MM.1S (cell line): ENCODE measurements around the gene ZP2.

ENCODE experiments used
- EZH2phosphoT487 ChIP-seq: fragments of 300-600 bp; sonication (generic); IDR thresholded peaks from 2 replicates; pipeline ENCODE4 v1.6.1; 2018; ENCODE audit warnings: antibody characterized with exemption, low read length
- TF ChIP-seq, protein P1 (sequence below): fragments of 300-600 bp; sonication (generic); IDR thresholded peaks from 2 replicates; pipeline ENCODE4 v1.5.1; 2016; ENCODE audit warnings: antibody characterized with exemption, low read length, mixed read lengths

DNA sequence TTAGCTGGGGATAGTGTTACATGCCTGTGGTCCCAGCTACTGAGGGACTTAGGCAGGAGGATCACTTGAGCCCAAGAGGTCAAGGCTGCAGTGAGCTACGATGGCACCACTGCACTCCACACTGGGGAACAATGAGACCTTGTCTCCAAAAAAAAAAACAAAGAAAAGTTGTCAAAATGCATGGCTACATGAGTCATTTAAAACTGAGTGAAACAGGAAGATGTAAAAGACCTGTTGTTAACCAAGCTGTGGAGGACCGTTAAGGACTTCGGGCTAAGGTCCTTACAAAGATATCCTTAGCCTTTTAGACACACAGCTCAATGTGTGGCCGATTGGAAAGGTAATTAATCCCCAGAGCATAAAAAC, 25.1 kb downstream of the ZP2 start:
- TF ChIP-seq EZH2phosphoT487: no peak
- TF ChIP-seq, protein P1, sequence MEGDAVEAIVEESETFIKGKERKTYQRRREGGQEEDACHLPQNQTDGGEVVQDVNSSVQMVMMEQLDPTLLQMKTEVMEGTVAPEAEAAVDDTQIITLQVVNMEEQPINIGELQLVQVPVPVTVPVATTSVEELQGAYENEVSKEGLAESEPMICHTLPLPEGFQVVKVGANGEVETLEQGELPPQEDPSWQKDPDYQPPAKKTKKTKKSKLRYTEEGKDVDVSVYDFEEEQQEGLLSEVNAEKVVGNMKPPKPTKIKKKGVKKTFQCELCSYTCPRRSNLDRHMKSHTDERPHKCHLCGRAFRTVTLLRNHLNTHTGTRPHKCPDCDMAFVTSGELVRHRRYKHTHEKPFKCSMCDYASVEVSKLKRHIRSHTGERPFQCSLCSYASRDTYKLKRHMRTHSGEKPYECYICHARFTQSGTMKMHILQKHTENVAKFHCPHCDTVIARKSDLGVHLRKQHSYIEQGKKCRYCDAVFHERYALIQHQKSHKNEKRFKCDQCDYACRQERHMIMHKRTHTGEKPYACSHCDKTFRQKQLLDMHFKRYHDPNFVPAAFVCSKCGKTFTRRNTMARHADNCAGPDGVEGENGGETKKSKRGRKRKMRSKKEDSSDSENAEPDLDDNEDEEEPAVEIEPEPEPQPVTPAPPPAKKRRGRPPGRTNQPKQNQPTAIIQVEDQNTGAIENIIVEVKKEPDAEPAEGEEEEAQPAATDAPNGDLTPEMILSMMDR: no peak
